ENCODE results near the gene CNOT9.
"Not testable (repeated sequence)": the region's sequence is repeated elsewhere in the genome, so short reads cannot be mapped to it uniquely, and the experiment has no call there.

CNOT9 gene

GRCh38 chr2:218546012-218546411 is 22.6 kb upstream of the CNOT9 start:
- Histone ChIP-seq H3K36me3 (ENCODE audit: insufficient read depth, low read length) (peaks cover 82% of the 10 kb centered on the region; the same call in 1 of the 2 replicates), H3K9me2 (replicated peaks; ENCODE audit: low read depth, low read length) (no peaks in the 10 kb centered on the region)

DNA sequence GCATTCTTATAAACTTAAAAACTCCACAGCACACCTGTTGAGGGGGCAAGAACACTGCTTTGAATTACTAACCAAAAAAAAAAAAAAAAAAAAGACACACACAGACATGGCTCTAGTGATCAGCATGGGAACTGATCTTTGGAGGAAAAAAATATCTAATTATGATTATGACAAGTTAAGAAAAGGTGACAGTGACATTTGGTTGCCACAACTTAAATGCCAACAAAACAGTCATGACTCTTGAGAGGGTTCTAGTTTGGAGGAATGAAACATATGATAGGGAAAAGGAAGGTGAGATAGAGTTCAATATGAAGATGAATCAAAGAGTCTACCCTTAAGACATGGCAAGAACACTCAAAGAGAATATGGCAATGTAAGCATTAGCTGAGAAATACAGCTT is 21.1 kb upstream of the CNOT9 start:
- TF ChIP-seq, protein P1, sequence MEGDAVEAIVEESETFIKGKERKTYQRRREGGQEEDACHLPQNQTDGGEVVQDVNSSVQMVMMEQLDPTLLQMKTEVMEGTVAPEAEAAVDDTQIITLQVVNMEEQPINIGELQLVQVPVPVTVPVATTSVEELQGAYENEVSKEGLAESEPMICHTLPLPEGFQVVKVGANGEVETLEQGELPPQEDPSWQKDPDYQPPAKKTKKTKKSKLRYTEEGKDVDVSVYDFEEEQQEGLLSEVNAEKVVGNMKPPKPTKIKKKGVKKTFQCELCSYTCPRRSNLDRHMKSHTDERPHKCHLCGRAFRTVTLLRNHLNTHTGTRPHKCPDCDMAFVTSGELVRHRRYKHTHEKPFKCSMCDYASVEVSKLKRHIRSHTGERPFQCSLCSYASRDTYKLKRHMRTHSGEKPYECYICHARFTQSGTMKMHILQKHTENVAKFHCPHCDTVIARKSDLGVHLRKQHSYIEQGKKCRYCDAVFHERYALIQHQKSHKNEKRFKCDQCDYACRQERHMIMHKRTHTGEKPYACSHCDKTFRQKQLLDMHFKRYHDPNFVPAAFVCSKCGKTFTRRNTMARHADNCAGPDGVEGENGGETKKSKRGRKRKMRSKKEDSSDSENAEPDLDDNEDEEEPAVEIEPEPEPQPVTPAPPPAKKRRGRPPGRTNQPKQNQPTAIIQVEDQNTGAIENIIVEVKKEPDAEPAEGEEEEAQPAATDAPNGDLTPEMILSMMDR (conservative IDR thresholded peaks at IDR 0.05; ENCODE audit: low read length) = no peak
- TF ChIP-seq EZH2phosphoT487 (IDR thresholded peaks at IDR 0.05; ENCODE audit: borderline replicate concordance) = no peak

More at GRCh38 chr2:218546012-218546411, 22.6 kb upstream of the CNOT9 start:
- no peak overlapping the region for H3K4me2 ChIP-seq (ENCODE audit: low read depth, low read length, poor library complexity, severe bottlenecking)
- H3F3A ChIP-seq (ENCODE audit: low read depth) = no peaks in the 10 kb centered on the region
- no peaks in the 10 kb centered on the region for H3K27me3 ChIP-seq (ENCODE audit: insufficient read depth, low read length, poor library complexity, severe bottlenecking)
- no peaks in the 10 kb centered on the region for H4K20me1 ChIP-seq (ENCODE audit: insufficient read depth, low read length, poor library complexity, severe bottlenecking)
- no peaks in the 10 kb centered on the region for H3K4me1 ChIP-seq (ENCODE audit: insufficient read depth, low read length, poor library complexity, severe bottlenecking)
- TF ChIP-seq EZH2phosphoT487 (IDR thresholded peaks at IDR 0.05; ENCODE audit: borderline replicate concordance) = no peak
- TF ChIP-seq, protein P1 (conservative IDR thresholded peaks at IDR 0.05; ENCODE audit: low read length) = no peak
- no peaks in the 10 kb centered on the region for H3K79me2 ChIP-seq (ENCODE audit: insufficient read depth, low read length)
- H3K9ac ChIP-seq (ENCODE audit: low read depth, low read length, poor library complexity, severe bottlenecking) = no peak overlapping the region
- no peaks in the 10 kb centered on the region for H3K9me3 ChIP-seq (ENCODE audit: insufficient read depth, low read depth, low read length)
- H3K4me3 ChIP-seq (ENCODE audit: low read length, poor library complexity, severe bottlenecking) = no peak overlapping the region
- H2AFZ ChIP-seq (ENCODE audit: low read length) = no peak overlapping the region

GRCh38 chr2:218547978-218548377 is 20.7 kb upstream of the CNOT9 start:
- no peaks in the 10 kb centered on the region for H3K9me3 ChIP-seq (ENCODE audit: insufficient read depth, low read depth, low read length)
- H3K4me2 ChIP-seq (ENCODE audit: low read depth, low read length, poor library complexity, severe bottlenecking) = no peak overlapping the region
- H3K9ac ChIP-seq (ENCODE audit: low read depth, low read length, poor library complexity, severe bottlenecking) = no peak overlapping the region
- no peak overlapping the region for H2AFZ ChIP-seq (ENCODE audit: low read length)
- peaks cover 1% of the 10 kb centered on the region for H3K4me1 ChIP-seq (ENCODE audit: insufficient read depth, low read length, poor library complexity, severe bottlenecking)
- no peaks in the 10 kb centered on the region for H3K79me2 ChIP-seq (ENCODE audit: insufficient read depth, low read length)
- TF ChIP-seq, protein P1 (conservative IDR thresholded peaks at IDR 0.05; ENCODE audit: low read length) = no peak
- TF ChIP-seq EZH2phosphoT487 (IDR thresholded peaks at IDR 0.05; ENCODE audit: borderline replicate concordance) = no peak
- H3K9me2 ChIP-seq (replicated peaks; ENCODE audit: low read depth, low read length) = no peaks in the 10 kb centered on the region
- no peak overlapping the region for H3K4me3 ChIP-seq (ENCODE audit: low read length, poor library complexity, severe bottlenecking)
- H4K20me1 ChIP-seq (ENCODE audit: insufficient read depth, low read length, poor library complexity, severe bottlenecking) = no peaks in the 10 kb centered on the region
- no peaks in the 10 kb centered on the region for H3F3A ChIP-seq (ENCODE audit: low read depth)
- peaks cover 81% of the 10 kb centered on the region for H3K36me3 ChIP-seq (ENCODE audit: insufficient read depth, low read length)
- H3K27me3 ChIP-seq (ENCODE audit: insufficient read depth, low read length, poor library complexity, severe bottlenecking) = no peaks in the 10 kb centered on the region

More for the DNA sequence above, 21.1 kb upstream of the CNOT9 start:
- H3K4me3 ChIP-seq (ENCODE audit: low read length, poor library complexity, severe bottlenecking) = no peak overlapping the region
- peaks cover 81% of the 10 kb centered on the region for H3K36me3 ChIP-seq (ENCODE audit: insufficient read depth, low read length)
- H2AFZ ChIP-seq (ENCODE audit: low read length) = no peak overlapping the region
- no peaks in the 10 kb centered on the region for H3K4me1 ChIP-seq (ENCODE audit: insufficient read depth, low read length, poor library complexity, severe bottlenecking)
- no peaks in the 10 kb centered on the region for H3K9me2 ChIP-seq (replicated peaks; ENCODE audit: low read depth, low read length)
- no peaks in the 10 kb centered on the region for H3K79me2 ChIP-seq (ENCODE audit: insufficient read depth, low read length)
- H4K20me1 ChIP-seq (ENCODE audit: insufficient read depth, low read length, poor library complexity, severe bottlenecking) = no peaks in the 10 kb centered on the region
- no peaks in the 10 kb centered on the region for H3K27me3 ChIP-seq (ENCODE audit: insufficient read depth, low read length, poor library complexity, severe bottlenecking)
- no peak overlapping the region for H3K4me2 ChIP-seq (ENCODE audit: low read depth, low read length, poor library complexity, severe bottlenecking)
- no peaks in the 10 kb centered on the region for H3K9me3 ChIP-seq (ENCODE audit: insufficient read depth, low read depth, low read length)
- no peak overlapping the region for H3K9ac ChIP-seq (ENCODE audit: low read depth, low read length, poor library complexity, severe bottlenecking)
- no peaks in the 10 kb centered on the region for H3F3A ChIP-seq (ENCODE audit: low read depth)

DNA sequence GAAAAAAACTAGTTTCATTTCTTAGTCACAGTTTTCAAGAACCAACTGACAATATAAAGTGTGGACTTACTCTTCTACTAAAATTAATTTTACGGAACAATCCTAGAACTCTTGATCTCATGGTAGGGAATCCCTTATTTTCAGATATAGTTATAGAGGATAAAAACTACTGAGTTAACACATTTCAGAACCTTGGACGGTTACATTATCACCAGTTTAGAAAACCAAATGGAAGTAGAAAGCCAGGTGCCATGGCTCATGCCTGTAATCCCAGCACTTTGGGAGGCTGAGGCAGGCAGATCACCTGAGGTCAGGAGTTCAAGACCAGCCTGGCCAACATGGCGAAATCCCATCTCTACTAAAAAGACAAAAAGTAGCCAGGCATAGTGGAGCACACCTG is 14.4 kb upstream of the CNOT9 start:
- H4K20me1 ChIP-seq (ENCODE audit: insufficient read depth, low read length, poor library complexity, severe bottlenecking); H3K27me3 ChIP-seq (ENCODE audit: insufficient read depth, low read length, poor library complexity, severe bottlenecking); H3K4me3 ChIP-seq (ENCODE audit: low read length, poor library complexity, severe bottlenecking); H3K9me3 ChIP-seq (ENCODE audit: insufficient read depth, low read depth, low read length); H3F3A ChIP-seq (ENCODE audit: low read depth); H3K4me1 ChIP-seq (ENCODE audit: insufficient read depth, low read length, poor library complexity, severe bottlenecking); H2AFZ ChIP-seq (ENCODE audit: low read length); H3K4me2 ChIP-seq (ENCODE audit: low read depth, low read length, poor library complexity, severe bottlenecking); H3K9me2 ChIP-seq (replicated peaks; ENCODE audit: low read depth, low read length); H3K9ac ChIP-seq (ENCODE audit: low read depth, low read length, poor library complexity, severe bottlenecking): not testable (repeated sequence)
- Histone ChIP-seq H3K79me2 (ENCODE audit: insufficient read depth, low read length) (peaks cover 12% of the 10 kb centered on the region; the same call in 1 of the 2 replicates), H3K36me3 (ENCODE audit: insufficient read depth, low read length) (peaks cover 62% of the 10 kb centered on the region)

All from Loucy (cell line).